Measurements from ENCODE around the gene BIRC5. TPM values are rescaled to one million over a fixed set of nuclear protein-coding genes. Genes with fewer than 3 reads are reported as not detected.

BIRC5 gene
- total and polyA plus RNA-seq, 7 experiments from 2014 or later, result 49.0 TPM; not detected in 6

DNA sequence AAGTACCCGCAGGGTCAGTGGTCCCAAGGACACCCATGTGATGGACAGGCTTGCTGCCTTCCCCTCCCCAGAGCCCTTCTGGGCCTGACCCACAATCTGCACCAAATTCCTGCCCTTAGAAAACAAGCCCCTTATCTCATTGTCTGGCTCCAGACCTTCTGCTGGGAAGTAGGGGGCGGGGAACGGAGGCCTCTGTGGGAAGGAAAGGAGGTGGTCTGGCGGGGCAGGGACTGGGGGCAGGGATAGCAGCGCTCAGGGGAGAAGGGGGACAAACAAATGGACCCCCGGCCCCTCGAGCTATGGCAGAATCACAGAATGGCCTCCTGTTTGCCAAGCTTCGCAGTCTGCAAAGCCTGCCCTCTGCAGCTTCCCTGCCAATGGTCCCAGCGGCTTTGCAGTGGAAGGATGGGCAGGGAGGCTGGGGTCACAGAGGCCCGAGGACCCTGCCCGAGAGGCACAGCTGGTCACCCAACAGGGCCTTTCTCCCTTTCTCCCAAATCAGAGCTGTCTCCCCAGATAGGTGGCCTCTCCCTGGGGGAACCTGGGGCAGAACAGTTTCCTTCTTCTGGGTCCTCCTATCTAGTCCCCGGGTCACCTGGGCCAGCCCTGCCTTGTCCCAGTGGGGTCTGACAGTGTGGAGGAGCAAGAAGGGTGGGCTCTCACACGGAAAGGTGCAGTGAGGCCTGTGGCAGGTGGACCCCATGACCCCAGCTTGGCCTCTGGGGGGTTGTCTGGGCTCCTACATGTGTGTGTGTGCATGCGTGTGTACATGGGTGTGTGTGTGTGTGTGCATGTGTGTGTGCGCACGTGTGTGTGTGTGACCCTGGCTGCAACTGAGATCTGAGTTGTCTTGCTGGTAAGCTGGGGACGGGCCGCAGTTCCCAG, 42.9 kb downstream of the BIRC5 start:
- Histone ChIP-seq H3K27ac (ENCODE audit: low read depth, low read length) (peak overlapping the region; percentile 93), H3K4me1 (ENCODE audit: control insufficient read depth in 2 of 2, insufficient read depth in 2 of 2, low read length in 2 of 2) (peaks cover 29 to 79% of the 10 kb centered on the region in 2 donors), H3K9me3 (ENCODE audit: control insufficient read depth in 2 of 3, low read length in 3 of 3) (no peaks in the 10 kb centered on the region), H3K27me3 (ENCODE audit: control insufficient read depth in 2 of 2, insufficient read depth in 2 of 2, low read length in 2 of 2) (no peaks in the 10 kb centered on the region), H3K4me3 (ENCODE audit: low read length) (no peak overlapping the region), H3K36me3 (ENCODE audit: control insufficient read depth in 2 of 3, insufficient read depth in 3 of 3, low read length in 3 of 3) (no peaks in the 10 kb centered on the region)
- ATAC-seq (no peak), DNase-seq (no peak)
- ChIA-PET CTCF (interaction anchor here (0.9 kb wide), 1 partner anchor 141 kb away, joined by 4 read pairs; no protein-coding TSS in a partner anchor), POLR2A (interaction anchor here (0.6 to 2.5 kb wide), 7 partner anchors 14 to 299 kb away, joined by 3 to 9 read pairs (median 4); partner anchors contain the start of gene TNRC6C)
- H3K36me3 Mint-ChIP-seq, result peaks cover 0 to 2% (median 0%) of the 10 kb centered on the region in 5 donors
- peak overlapping the region in 6 of 10 donors; percentile 35 to 88 (median 84) for H3K4me3 Mint-ChIP-seq
- H3K9me3 Mint-ChIP-seq, result peaks cover 0 to 6% (median 0%) of the 10 kb centered on the region in 11 donors
- intact Hi-C loops (cut with micrococcal nuclease), result loop anchor here (10.0 kb wide), 3 partner anchors 372 to 1778 kb away; partner anchors contain the start of genes CCDC40 (in 1 of the 2), TBC1D16 (in 1 of the 2) and USP36 (in 1 of the 2)
- H3K27ac Mint-ChIP-seq, result peak overlapping the region; percentile 86 to 99 (median 98)
- no peaks in the 10 kb centered on the region for H3K27me3 Mint-ChIP-seq
- H3K4me1 Mint-ChIP-seq, result peaks cover 40 to 87% (median 78%) of the 10 kb centered on the region in 7 donors

DNA sequence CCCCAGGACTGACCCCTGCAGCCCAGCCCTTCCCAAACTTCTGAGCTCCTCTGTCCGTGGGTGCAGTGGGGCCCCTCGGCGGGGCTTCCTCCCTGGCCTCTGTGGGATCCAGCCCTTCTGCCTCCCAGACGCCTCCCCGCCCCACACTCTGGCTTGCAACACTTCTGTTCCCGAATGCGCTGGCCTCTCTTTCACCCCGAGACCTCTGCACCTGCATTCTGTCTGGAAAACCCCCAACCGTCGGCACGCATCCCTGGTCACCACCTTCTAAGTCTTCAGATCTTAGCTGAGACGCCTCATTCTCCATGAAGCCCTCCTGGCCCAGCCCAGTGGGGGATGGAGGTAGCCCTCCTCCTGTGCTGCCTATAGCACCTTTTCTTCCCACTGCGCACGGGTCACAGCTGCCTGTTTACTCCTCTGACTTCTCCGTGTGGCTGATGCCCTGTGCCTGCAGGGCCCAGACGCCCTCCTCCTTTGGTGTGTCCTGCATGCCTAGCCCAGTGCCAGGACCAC, 43.8 kb downstream of the BIRC5 start:
- H3K4me3 Mint-ChIP-seq, result peak overlapping the region; percentile 76 to 88 (median 85)
- peaks cover 0 to 4% (median 0%) of the 10 kb centered on the region in 5 donors for H3K36me3 Mint-ChIP-seq
- Histone ChIP-seq H3K4me3 (ENCODE audit: low read length) (peak overlapping the region; percentile 55), H3K27ac (ENCODE audit: low read depth, low read length) (peak overlapping the region; percentile 93), H3K4me1 (ENCODE audit: control insufficient read depth in 2 of 2, insufficient read depth in 2 of 2, low read length in 2 of 2) (peaks cover 20 to 81% of the 10 kb centered on the region in 2 donors), H3K27me3 (ENCODE audit: control insufficient read depth in 2 of 2, insufficient read depth in 2 of 2, low read length in 2 of 2) (no peaks in the 10 kb centered on the region), H3K36me3 (ENCODE audit: control insufficient read depth in 2 of 3, insufficient read depth in 3 of 3, low read length in 3 of 3) (no peaks in the 10 kb centered on the region), H3K9me3 (ENCODE audit: control insufficient read depth in 2 of 3, low read length in 3 of 3) (no peaks in the 10 kb centered on the region)
- intact Hi-C loops (cut with micrococcal nuclease), result loop anchor here (1.0 to 10.0 kb wide), 5 partner anchors 14 to 1777 kb away; partner anchors contain the start of genes CCDC40 (in 1 of the 2), TBC1D16 (in 1 of the 2) and USP36 (in 1 of the 2)
- DNase-seq, result peak in 6 of 9 donors; percentile 20 to 54 (median 41)
- peaks cover 34 to 91% (median 77%) of the 10 kb centered on the region in 7 donors for H3K4me1 Mint-ChIP-seq
- H3K27ac Mint-ChIP-seq, result peak overlapping the region; percentile 86 to 99 (median 98)
- peaks cover 0 to 6% (median 0%) of the 10 kb centered on the region in 11 donors for H3K9me3 Mint-ChIP-seq
- ChIA-PET CTCF (no interaction called here), POLR2A (interaction anchor here (0.6 to 1.7 kb wide), 5 partner anchors 13 to 165 kb away, joined by 3 to 5 read pairs (median 4); no protein-coding TSS in a partner anchor)
- peak; percentile 34 for ATAC-seq
- no peaks in the 10 kb centered on the region for H3K27me3 Mint-ChIP-seq

- intact Hi-C loops (cut with micrococcal nuclease), result loop anchor here (1.0 to 10.0 kb wide), 6 partner anchors 7 to 1776 kb away; partner anchors contain the start of genes CCDC40 (in 1 of the 2), TBC1D16 (in 1 of the 2) and USP36 (in 1 of the 2)
- Histone ChIP-seq H3K27me3 (ENCODE audit: control insufficient read depth in 2 of 2, insufficient read depth in 2 of 2, low read length in 2 of 2) (no peaks in the 10 kb centered on the region), H3K4me1 (ENCODE audit: control insufficient read depth in 2 of 2, insufficient read depth in 2 of 2, low read length in 2 of 2) (peaks cover 16 to 82% of the 10 kb centered on the region in 2 donors), H3K36me3 (ENCODE audit: control insufficient read depth in 2 of 3, insufficient read depth in 3 of 3, low read length in 3 of 3) (no peaks in the 10 kb centered on the region), H3K9me3 (ENCODE audit: control insufficient read depth in 2 of 3, low read length in 3 of 3) (no peaks in the 10 kb centered on the region), H3K4me3 (ENCODE audit: low read length) (peak overlapping the region; percentile 61), H3K27ac (ENCODE audit: low read depth, low read length) (peak overlapping the region; percentile 93)
- DNase-seq (peak; percentile 56 to 90 (median 80)), ATAC-seq (peak; percentile 74)
- peak overlapping the region; percentile 82 to 88 (median 86) for H3K4me3 Mint-ChIP-seq
- H3K4me1 Mint-ChIP-seq, result peaks cover 32 to 91% (median 78%) of the 10 kb centered on the region in 7 donors
- peaks cover 0 to 4% (median 0%) of the 10 kb centered on the region in 5 donors for H3K36me3 Mint-ChIP-seq
- peak overlapping the region; percentile 86 to 99 (median 98) for H3K27ac Mint-ChIP-seq
- CTCF ChIA-PET, result no interaction called here
- H3K27me3 Mint-ChIP-seq, result no peaks in the 10 kb centered on the region
- peaks cover 0 to 6% (median 0%) of the 10 kb centered on the region in 11 donors for H3K9me3 Mint-ChIP-seq
- POLR2A ChIA-PET, result interaction anchor here (0.6 to 3.2 kb wide), 5 partner anchors 13 to 164 kb away, joined by 3 to 31 read pairs (median 4); no protein-coding TSS in a partner anchor
Measured at GRCh38 chr17:78258323-78259191, 44.5 kb downstream of the BIRC5 start.

DNA sequence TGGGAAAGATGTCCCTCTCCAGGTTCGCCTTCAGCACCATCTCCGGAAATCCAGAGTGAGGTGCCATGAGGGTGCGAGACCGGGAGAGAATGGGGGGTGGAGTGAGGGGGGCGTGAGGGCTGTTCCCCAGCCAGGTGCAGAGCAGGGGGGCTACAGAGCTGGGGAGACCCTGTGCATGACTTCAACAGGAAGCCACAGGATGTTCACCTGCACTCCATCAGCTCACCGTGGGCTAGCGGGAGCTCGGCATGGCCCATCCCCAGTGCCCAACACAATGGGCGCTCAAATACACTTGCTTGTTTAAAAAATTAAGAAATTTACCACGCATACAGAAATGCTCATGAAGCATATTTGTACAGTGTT, 45.1 kb downstream of the BIRC5 start:
- intact Hi-C loops (cut with micrococcal nuclease), result loop anchor here (1.0 to 10.0 kb wide), 5 partner anchors 8 to 1776 kb away; partner anchors contain the start of genes CCDC40 (in 1 of the 2), TBC1D16 (in 1 of the 2) and USP36 (in 1 of the 2)
- peak overlapping the region; percentile 61 for H3K4me3 ChIP-seq (ENCODE audit: low read length)
- H3K27me3 ChIP-seq (ENCODE audit: control insufficient read depth in 2 of 2, insufficient read depth in 2 of 2, low read length in 2 of 2), result no peaks in the 10 kb centered on the region
- Mint-ChIP-seq H3K27me3 (no peaks in the 10 kb centered on the region), H3K27ac (peak overlapping the region; percentile 84 to 99 (median 96)), H3K9me3 (peaks cover 0 to 7% (median 0%) of the 10 kb centered on the region in 11 donors), H3K4me1 (peaks cover 35 to 92% (median 78%) of the 10 kb centered on the region in 7 donors), H3K36me3 (peaks cover 0 to 4% (median 0%) of the 10 kb centered on the region in 5 donors), H3K4me3 (peak overlapping the region; percentile 82 to 88 (median 86))
- ATAC-seq (no peak), DNase-seq (no peak)
- H3K4me1 ChIP-seq (ENCODE audit: control insufficient read depth in 2 of 2, insufficient read depth in 2 of 2, low read length in 2 of 2), result peaks cover 13 to 83% of the 10 kb centered on the region in 2 donors
- no peaks in the 10 kb centered on the region for H3K36me3 ChIP-seq (ENCODE audit: control insufficient read depth in 2 of 3, insufficient read depth in 3 of 3, low read length in 3 of 3)
- peak overlapping the region; percentile 93 for H3K27ac ChIP-seq (ENCODE audit: low read depth, low read length)
- H3K9me3 ChIP-seq (ENCODE audit: control insufficient read depth in 2 of 3, low read length in 3 of 3), result no peaks in the 10 kb centered on the region
- ChIA-PET CTCF (interaction anchor here (1.2 to 1.6 kb wide), 2 partner anchors 9 to 14 kb away, joined by 4 read pairs; no protein-coding TSS in a partner anchor), POLR2A (interaction anchor here (0.6 to 3.2 kb wide), 6 partner anchors 8 to 140 kb away, joined by 3 to 31 read pairs (median 4); no protein-coding TSS in a partner anchor)

GRCh38 chr17:78263063-78263735, 49.1 kb downstream of the BIRC5 start:
- H3K27me3 ChIP-seq (ENCODE audit: control insufficient read depth in 2 of 2, insufficient read depth in 2 of 2, low read length in 2 of 2), result no peaks in the 10 kb centered on the region
- intact Hi-C loops (cut with micrococcal nuclease), result no loop called here
- Mint-ChIP-seq H3K4me3 (peak overlapping the region in 9 of 10 donors; percentile 12 to 74 (median 64)), H3K9me3 (peaks cover 0 to 1% (median 0%) of the 10 kb centered on the region in 11 donors), H3K27me3 (no peaks in the 10 kb centered on the region), H3K36me3 (peaks cover 0 to 1% (median 0%) of the 10 kb centered on the region in 5 donors), H3K4me1 (peaks cover 34 to 65% (median 53%) of the 10 kb centered on the region in 7 donors), H3K27ac (peak overlapping the region; percentile 85 to 95 (median 92))
- H3K27ac ChIP-seq (ENCODE audit: low read depth, low read length), result peak overlapping the region; percentile 76
- CTCF ChIA-PET, result interaction anchor here (0.5 to 3.6 kb wide), 3 partner anchors 12 to 178 kb away, joined by 3 to 32 read pairs (median 3); no protein-coding TSS in a partner anchor
- H3K36me3 ChIP-seq (ENCODE audit: control insufficient read depth in 2 of 3, insufficient read depth in 3 of 3, low read length in 3 of 3), result no peaks in the 10 kb centered on the region
- POLR2A ChIA-PET, result interaction anchor here (0.6 to 2.7 kb wide), 10 partner anchors 9 to 973 kb away, joined by 3 to 15 read pairs (median 4); partner anchors contain the start of gene TMC8
- DNase-seq (peak in 1 of 9 donors; percentile 49), ATAC-seq (peak; percentile 19)
- H3K9me3 ChIP-seq (ENCODE audit: control insufficient read depth in 2 of 3, low read length in 3 of 3), result no peaks in the 10 kb centered on the region
- H3K4me3 ChIP-seq (ENCODE audit: low read length), result no peak overlapping the region
- peaks cover 11 to 50% of the 10 kb centered on the region in 2 donors for H3K4me1 ChIP-seq (ENCODE audit: control insufficient read depth in 2 of 2, insufficient read depth in 2 of 2, low read length in 2 of 2)

Data from naive thymus-derived CD4-positive, alpha-beta T cell (primary cell).